Neuronal stem cell (in vitro differentiated cells): Measurements from ENCODE around the gene VEGFC.
A peak's percentile ranks its signal among the peaks of the same experiment; 100 is the strongest.

Experiments used
- DNase-seq: peaks from one replicate; pipeline ENCODE4 v3.0.0-alpha.2; 2013; ENCODE audit warnings: low spot score
- H2AFZ ChIP-seq: one replicate; pipeline ENCODE4 v1.6.1; 2013; ENCODE audit warnings: mild to moderate bottlenecking, low read length, inconsistent platforms
- H2AK5ac ChIP-seq: 2 replicates; pipeline ENCODE4 v1.6.1; 2013; ENCODE audit warnings: low read depth, mild to moderate bottlenecking, inconsistent platforms, low read length, moderate library complexity, mixed read lengths
- H2BK120ac ChIP-seq: 2 replicates; pipeline ENCODE4 v1.6.1; 2013; ENCODE audit warnings: low read depth, mild to moderate bottlenecking, inconsistent platforms, low read length, moderate library complexity, mixed read lengths
- H2BK12ac ChIP-seq: one replicate; pipeline ENCODE4 v1.6.1; 2013; ENCODE audit warnings: low read length, inconsistent platforms
- H2BK15ac ChIP-seq: 2 replicates; pipeline ENCODE4 v1.6.1; 2013; ENCODE audit warnings: mild to moderate bottlenecking, low read length, inconsistent platforms, mixed read lengths
- H2BK5ac ChIP-seq: one replicate; pipeline ENCODE4 v1.6.1; 2013; ENCODE audit warnings: inconsistent platforms, mild to moderate bottlenecking, low read length, moderate library complexity
- H3K14ac ChIP-seq: one replicate; pipeline ENCODE4 v1.6.1; 2013; ENCODE audit warnings: low read length, inconsistent platforms
- H3K18ac ChIP-seq: 2 replicates; pipeline ENCODE4 v1.6.1; 2013; ENCODE audit warnings: low read length, inconsistent platforms
- H3K23ac ChIP-seq: 2 replicates; pipeline ENCODE4 v1.6.1; 2013; ENCODE audit warnings: low read depth, mild to moderate bottlenecking, mixed read lengths, low read length, inconsistent platforms; ENCODE audit not compliant: poor library complexity
- H3K27ac ChIP-seq: replicated peaks from 3 replicates; pipeline ENCODE4 v1.5.1; 2013; ENCODE audit warnings: low read length, inconsistent platforms
- H3K27me3 ChIP-seq, 3 experiments: 2 replicates each; pipeline ENCODE4 v1.6.1; 2013; ENCODE audit warnings: low read length in 3 of 3, mild to moderate bottlenecking in 2 of 3, inconsistent platforms in 1 of 3, low read depth in 1 of 3, mixed read lengths in 1 of 3, moderate library complexity in 1 of 3; ENCODE audit not compliant: control insufficient read depth in 3 of 3, insufficient read depth in 3 of 3
- H3K36me3 ChIP-seq, 2 donors: replicated peaks in 1 of 2; 2 replicates each; pipeline ENCODE4 v1.6.1; 2013; ENCODE audit warnings: low read length in 2 of 2; ENCODE audit not compliant: control insufficient read depth in 2 of 2, insufficient read depth in 2 of 2
- H3K4ac ChIP-seq: 2 replicates; pipeline ENCODE4 v1.6.1; 2013; ENCODE audit warnings: inconsistent platforms, mild to moderate bottlenecking, low read length, moderate library complexity
- H3K4me1 ChIP-seq, 2 donors: 1 replicate in 1 of 2; 2 replicates in 1 of 2; pipeline ENCODE4 v1.6.1; 2013; ENCODE audit warnings: low read length in 2 of 2, low read depth in 1 of 2; ENCODE audit not compliant: control insufficient read depth in 2 of 2, insufficient read depth in 1 of 2
- H3K4me2 ChIP-seq: one replicate; pipeline ENCODE4 v1.6.1; 2013; ENCODE audit warnings: mild to moderate bottlenecking, low read length, inconsistent platforms; ENCODE audit not compliant: insufficient read depth, poor library complexity, severe bottlenecking
- H3K4me3 ChIP-seq, 2 donors: 2 replicates each; pipeline ENCODE4 v1.5.1; 2013; ENCODE audit warnings: low read length in 2 of 2, mild to moderate bottlenecking in 2 of 2, inconsistent platforms in 1 of 2, moderate library complexity in 1 of 2
- H3K79me1 ChIP-seq: one replicate; pipeline ENCODE4 v1.6.1; 2013; ENCODE audit warnings: low read depth, mild to moderate bottlenecking, inconsistent platforms, low read length, moderate library complexity
- H3K9ac ChIP-seq: one replicate; pipeline ENCODE4 v1.6.1; 2013; ENCODE audit warnings: mild to moderate bottlenecking, low read depth, low read length, inconsistent platforms; ENCODE audit not compliant: poor library complexity
- H3K9me3 ChIP-seq, 2 donors: replicated peaks in 1 of 2; 2 replicates each; pipeline versions ENCODE3 to v1.6.1; 2013; ENCODE audit warnings: low read length in 2 of 2, mild to moderate bottlenecking in 2 of 2, inconsistent platforms in 1 of 2, low read depth in 1 of 2, mixed read lengths in 1 of 2, moderate library complexity in 1 of 2; ENCODE audit not compliant: control insufficient read depth in 2 of 2, insufficient read depth in 1 of 2
- H4K8ac ChIP-seq: one replicate; pipeline ENCODE4 v1.6.1; 2013; ENCODE audit warnings: low read depth, mild to moderate bottlenecking, inconsistent platforms, low read length, moderate library complexity
- H4K91ac ChIP-seq: one replicate; pipeline ENCODE4 v1.6.1; 2013; ENCODE audit warnings: low read length, low read depth, mild to moderate bottlenecking, inconsistent platforms; ENCODE audit not compliant: poor library complexity
- WGBS, 2 donors: extraction: QIAGEN DNeasy Blood & Tissue Kit; methylation state at CpG; one replicate each; pipeline ENCODE4 v1.1.7; 2013; ENCODE audit warnings: missing lambda C conversion rate in 2 of 2, mixed read lengths in 1 of 2; ENCODE audit not compliant: insufficient read length in 2 of 2, insufficient replicate concordance in 1 of 2; ENCODE audit errors: extremely low coverage in 2 of 2; 5-methylcytosine and 5-hydroxymethylcytosine counted together

The VEGFC gene

DNA sequence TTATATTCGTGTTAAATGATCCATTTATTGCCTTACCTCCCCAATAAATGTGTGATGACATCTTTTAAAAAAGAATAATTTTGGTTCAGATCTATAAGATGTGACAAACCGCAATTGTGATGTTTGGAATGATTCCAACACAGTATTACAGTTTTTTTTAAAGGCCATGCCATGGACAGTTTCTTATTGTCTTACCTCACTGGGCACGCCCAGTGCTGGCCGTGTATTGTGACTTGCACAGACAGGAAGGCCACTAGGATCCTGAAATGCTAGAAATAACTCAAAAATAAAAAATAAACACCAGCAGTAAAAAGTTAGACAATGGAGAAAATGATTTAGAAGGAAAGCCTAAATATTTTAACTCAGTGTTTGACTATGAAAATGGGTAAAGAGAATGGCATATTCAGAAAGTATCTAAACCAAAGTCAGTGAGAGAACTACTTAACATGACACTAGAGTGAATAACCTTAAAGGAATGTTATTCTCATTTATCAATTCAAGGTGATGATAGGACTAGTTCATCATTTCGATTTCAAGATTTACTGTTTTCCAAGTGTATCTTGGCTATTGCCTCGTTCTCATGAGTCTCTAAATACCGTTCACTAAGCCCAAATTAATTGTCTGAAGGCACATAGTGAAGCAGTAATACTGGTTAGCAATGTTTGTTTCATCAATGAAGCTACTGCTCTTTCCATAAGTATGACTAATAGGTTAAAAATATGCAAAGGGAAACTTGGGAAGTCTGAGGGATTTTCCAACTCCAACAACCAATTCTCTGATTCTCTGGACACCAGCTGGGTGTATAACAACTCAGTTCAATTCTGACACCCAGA lies 46.1 kb upstream of the VEGFC start:
- Histone ChIP-seq H2BK15ac (no peak overlapping the region), H4K8ac (no peak overlapping the region), H3K9ac (no peak overlapping the region), H2BK12ac (no peak overlapping the region), H3K36me3 (no peaks in the 10 kb centered on the region), H3K4me1 (no peaks in the 10 kb centered on the region), H3K4me3 (no peak overlapping the region), H3K9me3 (no peaks in the 10 kb centered on the region), H3K18ac (no peak overlapping the region), H4K91ac (no peak overlapping the region), H3K27me3 (no peaks in the 10 kb centered on the region), H3K4ac (no peak overlapping the region), H2BK5ac (no peak overlapping the region), H2AK5ac (no peak overlapping the region), H3K23ac (no peak overlapping the region), H2BK120ac (no peak overlapping the region), H3K14ac (no peak overlapping the region), H3K27ac (no peak overlapping the region), H2AFZ (no peak overlapping the region), H3K79me1 (no peaks in the 10 kb centered on the region), H3K4me2 (no peak overlapping the region)
- no peak for DNase-seq
- no CpG with 5 or more reads among the region's 7 CpGs for WGBS, 2 donors

DNA sequence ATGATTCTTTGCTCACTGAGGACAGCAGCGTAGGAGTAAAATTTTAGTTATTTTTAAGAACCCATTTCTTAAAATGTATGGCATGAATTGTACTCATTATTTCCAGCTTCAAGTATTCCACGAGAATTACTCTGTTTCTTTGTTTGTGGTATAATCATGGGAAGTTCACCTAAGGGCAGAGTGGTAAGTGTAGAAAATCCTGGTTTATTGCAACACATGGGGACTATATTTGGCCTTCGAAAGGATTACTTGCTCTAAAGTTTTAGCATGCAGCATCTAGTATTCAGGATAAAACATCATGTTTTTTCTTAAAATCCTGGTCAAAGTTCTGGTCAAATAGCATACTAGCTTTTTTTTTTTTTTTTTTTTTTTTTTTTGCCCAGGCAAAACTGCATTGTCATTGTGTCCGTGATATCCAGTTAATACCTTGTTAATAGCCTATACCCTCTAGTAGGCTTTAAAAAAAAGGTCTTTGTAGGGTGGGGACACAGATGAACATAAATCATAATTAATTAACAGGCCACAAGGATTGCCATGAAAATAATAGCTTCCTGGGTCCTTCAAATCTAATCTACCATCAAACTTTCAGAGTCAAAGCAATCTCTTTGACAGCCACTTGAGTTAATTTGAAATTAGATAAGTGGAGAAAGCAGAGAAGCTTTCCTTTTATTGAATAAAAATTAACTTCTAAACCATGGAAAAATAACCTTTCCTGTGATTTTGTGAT lies 44.6 kb upstream of the VEGFC start:
- Histone ChIP-seq H3K9me3 (no peaks in the 10 kb centered on the region), H3K9ac (no peak overlapping the region), H3K4me1 (no peaks in the 10 kb centered on the region), H2BK120ac (no peak overlapping the region), H2AFZ (no peak overlapping the region), H4K8ac (no peak overlapping the region), H3K27ac (no peak overlapping the region), H3K23ac (no peak overlapping the region), H3K79me1 (no peaks in the 10 kb centered on the region), H3K27me3 (no peaks in the 10 kb centered on the region), H3K14ac (no peak overlapping the region), H3K18ac (no peak overlapping the region), H3K4ac (no peak overlapping the region), H3K36me3 (no peaks in the 10 kb centered on the region), H3K4me3 (no peak overlapping the region), H2AK5ac (no peak overlapping the region), H4K91ac (no peak overlapping the region), H2BK5ac (no peak overlapping the region), H3K4me2 (no peak overlapping the region), H2BK12ac (no peak overlapping the region), H2BK15ac (no peak overlapping the region)
- no CpG with 5 or more reads among the region's 4 CpGs for WGBS, 2 donors
- no peak for DNase-seq

- no peak overlapping the region for H3K4ac ChIP-seq
- H3K9ac ChIP-seq: no peak overlapping the region
- no peak overlapping the region for H2BK120ac ChIP-seq
- no peak overlapping the region for H4K91ac ChIP-seq
- H3K27me3 ChIP-seq: no peaks in the 10 kb centered on the region
- H3K4me2 ChIP-seq: no peak overlapping the region
- no peaks in the 10 kb centered on the region for H3K4me1 ChIP-seq
- no peak overlapping the region for H2AK5ac ChIP-seq
- no peak overlapping the region for H2BK12ac ChIP-seq
- no peak overlapping the region for H2BK15ac ChIP-seq
- no peak overlapping the region for H2AFZ ChIP-seq
- H3K14ac ChIP-seq: no peak overlapping the region
- no peak overlapping the region for H3K23ac ChIP-seq
- no peak overlapping the region for H2BK5ac ChIP-seq
- H3K9me3 ChIP-seq: no peaks in the 10 kb centered on the region
- no peak for DNase-seq
- H3K27ac ChIP-seq: no peak overlapping the region
- H3K4me3 ChIP-seq: no peak overlapping the region
- 100% methylated on average over 1 of the region's 2 CpGs; no CpG with 5 or more reads in 1 of the 2 donors for WGBS, 2 donors
- no peak overlapping the region for H3K18ac ChIP-seq
- no peaks in the 10 kb centered on the region for H3K36me3 ChIP-seq
- H4K8ac ChIP-seq: no peak overlapping the region
- H3K79me1 ChIP-seq: no peaks in the 10 kb centered on the region
Measured at GRCh38 chr4:176834531-176834930, 41.8 kb upstream of the VEGFC start.

- Histone ChIP-seq H3K4me1 (no peaks in the 10 kb centered on the region), H3K4ac (no peak overlapping the region), H3K36me3 (no peaks in the 10 kb centered on the region), H3K9me3 (no peaks in the 10 kb centered on the region), H3K4me3 (no peak overlapping the region), H3K27ac (no peak overlapping the region), H3K27me3 (no peaks in the 10 kb centered on the region), H3K4me2 (no peak overlapping the region), H3K23ac (no peak overlapping the region), H4K8ac (no peak overlapping the region), H2BK15ac (no peak overlapping the region), H2BK5ac (no peak overlapping the region), H3K18ac (no peak overlapping the region), H3K9ac (no peak overlapping the region), H3K14ac (no peak overlapping the region), H2AK5ac (no peak overlapping the region), H2AFZ (peak overlapping the region; percentile 24), H4K91ac (no peak overlapping the region), H3K79me1 (no peaks in the 10 kb centered on the region), H2BK120ac (no peak overlapping the region), H2BK12ac (no peak overlapping the region)
- no peak for DNase-seq
- no CpG with 5 or more reads among the region's 4 CpGs for WGBS, 2 donors
Measured at GRCh38 chr4:176833400-176834175, 40.9 kb upstream of the VEGFC start.
